Epidermal melanocyte (primary cell): Measurements from ENCODE around the gene NRIP1.

Experiments used
- DNase-seq: peaks from one replicate; pipeline ENCODE4 v3.0.0; 2011; ENCODE audit warnings: low spot score; ENCODE audit not compliant: insufficient read length

NRIP1 gene, protein sequence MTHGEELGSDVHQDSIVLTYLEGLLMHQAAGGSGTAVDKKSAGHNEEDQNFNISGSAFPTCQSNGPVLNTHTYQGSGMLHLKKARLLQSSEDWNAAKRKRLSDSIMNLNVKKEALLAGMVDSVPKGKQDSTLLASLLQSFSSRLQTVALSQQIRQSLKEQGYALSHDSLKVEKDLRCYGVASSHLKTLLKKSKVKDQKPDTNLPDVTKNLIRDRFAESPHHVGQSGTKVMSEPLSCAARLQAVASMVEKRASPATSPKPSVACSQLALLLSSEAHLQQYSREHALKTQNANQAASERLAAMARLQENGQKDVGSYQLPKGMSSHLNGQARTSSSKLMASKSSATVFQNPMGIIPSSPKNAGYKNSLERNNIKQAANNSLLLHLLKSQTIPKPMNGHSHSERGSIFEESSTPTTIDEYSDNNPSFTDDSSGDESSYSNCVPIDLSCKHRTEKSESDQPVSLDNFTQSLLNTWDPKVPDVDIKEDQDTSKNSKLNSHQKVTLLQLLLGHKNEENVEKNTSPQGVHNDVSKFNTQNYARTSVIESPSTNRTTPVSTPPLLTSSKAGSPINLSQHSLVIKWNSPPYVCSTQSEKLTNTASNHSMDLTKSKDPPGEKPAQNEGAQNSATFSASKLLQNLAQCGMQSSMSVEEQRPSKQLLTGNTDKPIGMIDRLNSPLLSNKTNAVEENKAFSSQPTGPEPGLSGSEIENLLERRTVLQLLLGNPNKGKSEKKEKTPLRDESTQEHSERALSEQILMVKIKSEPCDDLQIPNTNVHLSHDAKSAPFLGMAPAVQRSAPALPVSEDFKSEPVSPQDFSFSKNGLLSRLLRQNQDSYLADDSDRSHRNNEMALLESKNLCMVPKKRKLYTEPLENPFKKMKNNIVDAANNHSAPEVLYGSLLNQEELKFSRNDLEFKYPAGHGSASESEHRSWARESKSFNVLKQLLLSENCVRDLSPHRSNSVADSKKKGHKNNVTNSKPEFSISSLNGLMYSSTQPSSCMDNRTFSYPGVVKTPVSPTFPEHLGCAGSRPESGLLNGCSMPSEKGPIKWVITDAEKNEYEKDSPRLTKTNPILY (N-terminal part only)

DNA sequence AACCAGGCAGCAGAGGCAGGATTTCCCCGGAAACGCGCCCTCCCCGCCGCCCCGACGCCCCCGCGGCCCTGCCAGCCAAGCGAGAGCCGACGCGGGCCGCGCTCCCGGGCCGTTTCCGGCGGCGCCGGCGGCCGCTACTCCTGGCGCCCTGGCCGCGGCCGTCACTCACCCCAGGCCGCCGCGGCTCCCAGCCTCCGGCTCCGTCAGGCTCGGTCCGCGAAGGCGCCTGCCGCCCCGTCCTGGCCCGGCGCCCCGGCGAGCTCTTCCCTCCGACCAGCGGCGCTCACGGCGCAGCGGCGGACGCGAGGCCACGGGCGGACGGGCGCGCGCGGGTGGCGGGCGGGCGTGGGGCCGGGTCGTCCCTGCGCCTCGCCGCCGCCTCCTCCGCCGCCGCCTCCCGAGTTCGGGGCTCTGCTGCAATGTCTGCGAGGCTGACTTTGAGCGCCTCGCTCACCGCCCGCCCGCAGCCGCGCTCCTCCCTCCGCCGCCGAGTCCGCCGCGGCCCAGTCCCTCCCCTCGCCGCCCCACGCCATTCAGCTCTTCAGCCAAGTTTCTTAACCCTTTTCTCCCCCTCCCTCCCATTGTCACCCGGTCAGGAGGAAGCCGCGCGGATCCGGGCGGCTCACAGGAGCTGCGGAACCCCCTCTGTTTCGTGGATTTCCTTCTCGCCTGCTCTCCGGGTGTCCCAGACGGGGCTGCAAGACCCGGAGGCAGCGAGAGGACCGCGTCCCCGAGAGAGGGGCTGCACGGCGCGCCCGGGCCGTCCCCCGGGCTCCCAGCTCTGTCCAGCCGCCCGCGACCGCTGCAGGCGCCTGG, at the start of gene NRIP1:
Gene NRIP1, minus strand, starts transcription at position 425 of the 816 bp plus-strand sequence. CDS start 96,808 bp downstream, outside the sequence.
- peak; percentile 82 for DNase-seq

DNA sequence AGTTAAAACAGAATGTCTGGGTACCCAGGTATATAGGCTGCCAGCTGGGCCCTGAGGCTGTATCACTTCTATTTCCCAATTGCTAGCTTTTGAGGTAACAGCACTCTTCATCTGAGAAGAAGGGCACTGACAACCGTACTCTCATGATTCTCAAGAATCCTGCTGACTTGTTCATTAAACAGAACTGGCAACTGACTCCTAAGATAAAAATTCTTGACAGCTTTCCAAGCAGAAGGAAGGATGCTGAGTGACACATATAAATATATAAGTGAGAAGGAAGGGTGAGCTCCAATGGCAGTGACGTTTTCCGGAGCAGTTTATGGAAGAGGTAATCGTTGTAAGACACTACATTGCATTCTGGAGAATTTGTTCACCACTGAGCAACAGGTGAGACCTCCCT, 48.1 kb upstream of the NRIP1 start:
- no peak for DNase-seq

DNA sequence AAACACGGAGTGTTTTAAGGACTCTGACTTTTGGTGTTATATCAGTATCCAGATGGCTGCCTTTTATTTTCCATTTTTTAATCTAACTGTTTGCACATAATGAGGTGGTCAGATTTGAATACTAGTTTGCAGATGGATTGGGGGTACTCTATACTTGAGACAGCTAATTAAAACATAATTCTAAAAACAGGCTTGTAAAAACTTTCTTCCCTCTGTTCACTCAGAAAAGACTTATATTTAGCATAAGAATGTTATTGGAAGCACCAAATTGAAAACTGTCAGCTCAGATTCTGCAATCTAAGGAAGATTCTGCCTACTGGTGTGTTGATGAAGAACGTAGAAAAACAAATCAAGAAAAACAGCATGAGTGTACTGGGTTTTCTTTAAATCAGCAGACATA, 44.0 kb upstream of the NRIP1 start:
- no peak for DNase-seq

DNA sequence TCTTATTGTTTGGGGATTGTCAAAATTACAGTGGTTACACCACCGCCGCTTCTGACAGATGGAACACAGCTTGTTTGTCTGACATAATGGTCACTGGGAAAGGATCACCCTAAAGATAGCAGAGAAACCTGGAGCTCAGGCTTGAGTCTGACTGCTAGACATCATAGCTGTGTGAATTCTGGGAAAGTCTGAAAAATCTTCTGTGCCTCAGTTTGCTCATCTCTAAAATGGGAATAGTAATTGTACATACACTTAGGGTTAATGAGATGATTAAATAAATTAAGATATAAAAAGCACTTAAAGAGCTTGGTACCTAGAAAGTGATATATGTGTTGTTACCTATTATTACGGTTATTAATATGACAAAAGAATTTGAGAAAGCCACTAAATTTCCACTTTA, 39.7 kb upstream of the NRIP1 start:
- DNase-seq, result no peak

DNA sequence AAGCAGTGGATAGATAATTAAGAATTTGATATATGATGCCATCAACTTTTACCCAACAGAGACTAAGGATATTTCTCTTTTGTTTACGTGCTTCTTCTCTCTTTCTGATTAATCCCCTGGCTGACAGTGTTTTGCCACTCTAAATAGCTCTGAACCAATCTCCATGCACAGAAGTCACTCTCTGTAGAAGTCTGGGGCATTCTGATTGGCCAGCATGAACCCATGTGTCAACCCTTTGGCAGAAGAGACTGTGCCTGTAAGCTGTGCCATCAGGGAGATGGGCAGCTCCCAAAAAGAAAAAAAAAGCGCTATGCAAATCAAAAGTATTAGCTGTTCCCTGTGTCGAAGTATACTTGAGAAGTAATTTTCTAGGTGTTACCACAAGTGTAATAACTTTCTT, 34.1 kb upstream of the NRIP1 start:
- no peak for DNase-seq

DNA sequence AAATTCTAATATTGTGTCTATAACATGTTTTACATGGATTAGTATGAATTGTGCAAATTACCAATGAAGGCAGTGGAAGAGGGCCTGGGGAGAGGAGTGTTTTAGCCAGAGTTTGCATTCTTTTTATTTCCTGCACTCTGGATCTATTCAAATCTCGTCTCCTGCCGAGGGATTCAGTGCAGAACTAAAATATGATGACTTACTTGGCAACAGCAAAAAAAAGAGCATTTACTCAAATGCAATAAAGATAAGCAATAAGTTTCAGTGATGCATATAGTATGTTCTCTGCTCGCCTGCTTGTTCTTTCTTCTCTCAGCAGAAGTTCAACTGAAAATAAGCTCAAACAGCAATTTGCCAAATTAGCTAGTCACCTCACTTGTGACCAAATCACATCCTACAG, 33.4 kb upstream of the NRIP1 start:
- DNase-seq, result no peak

DNA sequence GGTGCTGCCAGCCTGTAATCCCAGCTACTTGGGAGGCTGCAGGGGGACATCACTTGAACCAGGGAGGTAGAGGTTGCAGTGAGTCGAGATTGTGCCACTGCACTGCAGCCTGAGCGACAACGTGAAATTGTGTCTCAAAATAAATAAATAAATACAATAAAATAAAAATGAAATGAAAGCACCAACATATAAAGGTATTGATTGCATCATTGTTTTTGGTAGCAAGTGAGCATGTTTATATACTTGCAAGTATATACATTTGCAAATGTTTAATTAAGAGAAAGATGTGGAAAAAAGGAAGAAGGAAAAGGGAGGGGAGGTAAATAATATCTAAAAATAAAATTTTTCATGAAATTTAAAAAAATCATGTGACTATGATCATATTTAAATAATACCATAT, 32.8 kb upstream of the NRIP1 start:
- DNase-seq, result no peak

DNA sequence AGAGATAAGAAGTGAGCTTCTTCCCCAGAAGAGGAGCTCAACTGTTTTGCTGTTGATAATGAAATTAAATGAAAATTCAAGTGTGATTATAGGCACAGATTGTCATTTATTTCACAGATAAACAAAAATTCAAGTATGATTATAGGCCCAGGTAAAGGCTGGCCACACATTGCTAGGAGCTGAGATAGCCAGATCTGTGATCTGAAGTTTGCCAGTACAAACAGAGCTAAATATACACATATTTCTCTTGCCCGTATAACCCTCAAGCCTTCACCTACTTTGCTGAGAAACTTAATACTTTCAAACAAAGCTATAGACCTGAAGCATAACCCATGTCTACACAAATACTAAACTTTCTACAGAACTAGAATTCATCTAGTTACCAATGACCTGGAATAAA, 31.3 kb upstream of the NRIP1 start:
- no peak for DNase-seq

DNA sequence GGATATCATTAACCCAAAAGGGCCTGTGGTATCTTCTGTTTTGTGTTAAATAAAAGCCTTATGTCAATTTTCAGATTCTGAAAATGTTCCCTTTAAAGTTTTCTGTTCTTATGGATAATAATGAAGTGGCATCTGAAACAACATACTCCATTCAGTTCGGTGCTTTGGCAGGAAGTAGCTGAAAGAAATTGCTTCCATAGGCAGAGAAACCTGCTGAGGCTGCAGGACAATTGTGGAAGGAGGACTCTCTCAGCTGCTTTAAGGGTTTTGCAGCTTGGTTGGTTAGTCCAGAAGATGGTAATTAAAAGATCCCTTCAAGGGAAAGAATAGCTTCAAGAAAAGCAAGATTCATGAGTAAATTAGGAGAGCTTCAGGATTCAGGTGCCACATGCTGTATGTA, 30.5 kb upstream of the NRIP1 start:
- DNase-seq, result no peak

DNA sequence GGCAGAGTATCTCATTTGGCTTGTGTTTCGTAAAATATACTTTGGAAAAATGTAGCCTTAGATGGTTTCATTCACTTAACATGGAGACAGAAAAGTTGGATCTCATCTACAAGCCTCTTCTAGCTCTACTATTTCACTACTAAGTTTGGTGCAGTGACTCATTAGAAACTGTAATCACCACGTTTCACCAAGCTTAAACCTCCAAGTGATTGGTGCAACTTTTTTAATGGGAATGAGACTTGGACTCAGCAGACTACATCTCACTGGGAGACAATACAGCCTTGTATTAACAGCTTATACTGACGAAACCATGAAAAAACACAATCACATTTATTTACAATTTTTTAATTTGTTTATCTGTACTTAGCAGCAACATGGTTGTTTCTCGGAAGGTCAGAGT, 29.9 kb upstream of the NRIP1 start:
- DNase-seq, result no peak

DNA sequence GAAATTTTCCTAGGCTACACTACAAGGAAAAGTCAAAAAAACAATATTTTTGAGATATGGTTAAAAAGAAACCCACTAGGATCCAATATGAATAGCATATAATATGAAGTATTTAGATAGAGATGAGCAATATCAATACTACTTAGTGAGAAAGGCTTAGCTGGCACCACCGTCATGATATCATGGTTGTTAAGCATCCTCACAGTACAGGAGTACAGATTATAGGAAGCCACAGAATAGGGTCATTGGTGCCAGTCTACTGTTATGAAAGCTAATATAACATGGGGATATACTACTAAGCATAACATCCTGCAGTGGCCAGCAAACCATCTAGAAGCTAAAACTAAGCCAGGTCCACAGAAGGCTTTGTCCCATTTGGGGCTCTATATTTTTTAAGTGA, 28.4 kb upstream of the NRIP1 start:
- no peak for DNase-seq

DNA sequence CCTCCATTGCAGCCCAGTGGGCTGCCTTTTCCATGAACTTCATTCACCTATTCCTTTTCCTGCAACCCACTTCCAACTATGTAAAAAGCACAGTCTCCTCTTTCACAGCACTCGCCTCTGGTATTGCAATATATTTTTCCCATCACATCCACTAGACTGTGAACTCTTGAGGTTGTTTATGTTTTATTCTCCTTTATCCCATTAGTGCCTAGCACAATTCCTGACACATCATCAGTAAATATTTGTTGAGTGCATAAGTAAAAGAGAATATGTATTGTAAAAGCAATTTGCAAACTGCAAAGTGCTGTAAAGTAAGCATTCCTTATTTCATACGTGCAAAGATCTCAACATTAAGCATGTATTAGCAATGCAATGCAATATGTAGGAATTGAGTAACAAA, 27.9 kb upstream of the NRIP1 start:
- DNase-seq, result no peak

DNA sequence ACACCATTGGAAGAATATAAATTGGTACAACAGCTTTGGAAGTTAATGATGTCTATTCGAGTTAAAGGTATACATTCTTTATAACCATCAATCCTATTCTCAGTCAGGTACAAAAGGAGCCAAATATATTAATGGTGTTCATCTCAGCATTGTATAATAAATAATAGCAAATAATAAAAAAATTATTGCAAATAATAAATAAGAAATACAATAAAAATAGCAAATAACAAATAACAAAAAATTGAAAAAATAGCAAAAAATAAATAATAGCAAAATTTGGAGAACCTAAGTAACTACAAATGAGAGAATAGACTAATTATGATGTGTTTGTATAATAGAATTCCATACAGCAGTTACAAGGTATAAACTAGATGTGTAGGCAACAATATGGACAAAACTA, 25.6 kb upstream of the NRIP1 start:
- DNase-seq, result no peak

DNA sequence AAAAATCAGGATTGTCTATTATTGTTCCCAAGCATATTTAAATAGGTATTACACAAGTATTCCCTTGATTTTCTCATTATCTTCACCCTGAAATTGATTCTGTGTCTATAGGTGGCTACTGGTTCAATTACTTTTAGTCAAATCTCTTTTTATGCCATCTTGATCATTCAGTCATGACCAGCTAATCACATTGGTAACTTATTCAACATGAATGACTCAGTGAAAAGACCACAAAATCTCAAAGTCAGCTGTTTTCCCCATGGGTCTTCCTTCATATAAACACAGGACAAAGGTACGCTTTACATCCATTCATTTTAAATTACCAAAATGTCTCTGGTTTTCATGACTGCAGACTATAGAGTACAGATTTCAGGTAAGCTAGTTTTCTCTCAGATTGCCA, 23.7 kb upstream of the NRIP1 start:
- no peak for DNase-seq

DNA sequence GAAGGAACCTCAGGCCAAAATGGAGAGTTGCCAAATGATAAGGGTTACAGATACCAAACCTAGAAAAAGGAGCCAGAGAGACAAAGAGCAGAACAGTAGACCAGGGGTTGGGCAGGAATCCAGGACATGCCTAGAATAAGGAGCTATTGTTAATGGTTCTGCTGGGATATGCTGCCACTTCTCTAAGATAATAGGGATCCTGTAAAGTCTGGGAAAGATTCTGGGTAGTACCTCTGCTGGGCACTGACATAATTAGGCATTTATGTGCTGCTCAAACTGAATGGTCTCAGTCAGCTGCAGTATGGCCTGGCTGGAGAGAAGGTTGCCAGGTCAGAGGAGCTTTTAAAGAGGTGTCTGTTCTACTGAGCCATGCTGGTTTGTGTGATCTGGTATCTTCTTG, 19.9 kb upstream of the NRIP1 start:
- no peak for DNase-seq

DNA sequence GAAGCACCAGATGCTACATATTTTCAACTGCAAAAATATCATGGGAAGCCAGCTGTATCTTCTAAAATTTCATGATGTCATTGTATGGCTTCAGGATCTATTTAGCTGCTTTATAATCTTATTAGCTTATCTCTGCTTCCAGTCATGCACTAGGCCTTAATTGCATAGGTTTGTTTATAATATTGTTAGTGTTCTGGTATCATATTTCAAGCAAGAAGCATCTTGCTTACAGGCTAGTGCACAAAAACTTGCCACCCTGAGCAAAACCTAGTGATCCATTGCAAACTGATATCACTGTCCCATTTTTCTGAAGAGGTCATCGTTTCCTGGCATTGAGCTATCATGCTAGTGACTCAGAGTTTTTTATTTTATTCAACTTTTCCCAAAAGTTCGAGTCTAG, 15.7 kb upstream of the NRIP1 start:
- no peak for DNase-seq

DNA sequence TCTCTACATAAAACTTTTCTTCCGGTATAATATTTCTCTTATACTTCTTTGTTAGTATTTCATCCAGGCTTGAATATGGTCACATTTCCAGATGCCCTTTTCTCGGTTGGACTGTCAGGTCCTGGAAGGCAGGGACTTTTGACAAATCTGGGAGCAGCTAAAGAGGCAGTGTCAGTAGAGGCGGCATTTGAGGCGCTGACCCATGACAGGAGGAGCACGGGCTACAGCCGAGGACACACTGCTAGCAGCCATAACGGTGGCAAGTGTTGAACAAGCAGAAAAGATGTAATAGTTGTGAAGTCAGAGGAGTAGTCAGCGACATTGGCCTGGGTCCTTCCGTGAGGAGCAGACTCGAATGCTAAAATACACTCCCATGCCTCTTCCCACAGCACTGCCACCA, 14.5 kb upstream of the NRIP1 start:
- no peak for DNase-seq

DNA sequence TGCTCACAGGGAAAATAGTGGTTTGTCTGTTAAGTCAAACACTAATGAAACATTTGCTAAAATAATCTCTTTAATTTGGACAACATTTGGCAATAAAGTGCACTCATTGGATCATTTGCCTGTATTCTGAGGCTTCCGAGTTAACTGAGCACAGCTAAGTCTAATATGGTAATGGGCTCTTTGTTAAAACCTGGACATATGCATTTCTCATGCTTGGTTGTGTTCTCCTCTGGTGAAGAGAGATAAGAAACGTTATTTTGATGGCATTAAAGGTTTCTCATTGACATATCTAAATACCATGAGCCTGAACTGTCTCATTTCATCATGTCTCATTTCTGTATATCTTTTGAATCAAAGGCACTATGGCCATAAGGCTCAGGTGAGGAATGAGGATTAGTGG, 13.4 kb upstream of the NRIP1 start:
- no peak for DNase-seq

DNA sequence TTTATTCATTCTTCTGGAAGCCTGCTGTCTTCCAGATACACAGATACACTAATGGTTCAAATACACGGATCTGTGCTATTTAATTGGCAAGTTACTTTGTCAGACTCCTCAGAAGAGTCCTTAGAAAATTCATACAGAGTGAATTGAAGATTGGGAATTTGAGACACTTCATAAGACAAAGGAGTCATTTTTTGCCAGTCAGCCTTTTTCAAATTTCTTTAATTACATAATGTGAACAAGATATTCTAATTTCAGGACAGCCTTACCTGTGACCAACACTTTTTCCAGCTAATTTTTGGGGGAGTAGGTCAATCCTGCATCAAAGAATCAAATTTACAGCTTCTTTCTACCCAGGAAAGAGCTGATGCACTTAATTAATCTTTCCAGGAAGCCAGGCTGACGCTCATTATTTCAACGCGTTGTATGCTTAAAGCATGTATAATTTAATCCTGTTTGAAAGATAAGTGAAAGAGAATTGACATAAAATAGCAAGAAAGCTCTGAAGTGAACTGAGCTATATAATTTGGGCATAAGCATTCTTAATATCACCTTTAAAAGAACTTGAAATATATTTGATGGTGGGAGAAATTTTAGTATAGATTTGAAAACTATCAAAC, 12.8 kb upstream of the NRIP1 start:
- no peak for DNase-seq

DNA sequence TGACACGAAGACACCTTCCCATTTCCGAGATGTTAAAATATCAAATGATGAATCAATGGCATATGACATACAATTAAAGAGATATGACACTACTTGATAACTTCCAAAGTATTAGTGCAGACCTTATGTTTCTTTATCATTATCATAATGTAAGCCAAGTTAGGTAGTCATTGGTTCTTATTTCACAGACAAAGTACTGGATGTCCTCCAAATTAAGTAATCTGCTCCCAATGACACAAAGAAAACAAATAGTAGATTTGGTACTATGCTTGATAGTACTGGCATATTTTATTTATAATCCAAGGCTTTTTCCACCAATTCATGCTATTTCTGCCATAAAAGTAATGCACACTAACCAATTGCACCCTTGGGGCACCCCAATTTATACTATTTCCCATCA, 11.9 kb upstream of the NRIP1 start:
- no peak for DNase-seq

DNA sequence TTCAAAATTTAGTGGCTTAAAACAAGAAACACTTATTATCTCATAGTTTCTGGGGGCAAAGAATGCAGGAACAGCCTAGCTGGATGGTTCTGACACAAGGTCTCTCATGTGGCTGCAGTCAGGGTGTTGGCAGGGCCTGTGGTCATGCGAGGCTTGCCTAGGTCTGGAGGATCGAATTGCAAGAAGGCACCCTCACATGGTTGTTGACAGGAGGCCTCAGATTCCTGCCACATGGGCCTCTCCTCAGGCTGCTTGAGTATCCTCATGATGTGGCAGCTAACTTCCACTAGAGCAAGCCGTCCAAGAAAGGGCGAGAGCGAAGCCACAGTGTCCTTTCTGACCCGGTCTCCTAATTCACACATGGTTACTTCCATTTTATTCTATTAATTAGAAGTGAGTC, 6.2 kb upstream of the NRIP1 start:
- DNase-seq, result no peak
